A673 (cell line): ENCODE data around the gene MOCS3.

Experiments
- CTCF ChIP-seq: fragments of 300-800, 200-600 bp; sonication (generic); conservative IDR thresholded peaks from 2 replicates; pipeline ENCODE4 v1.5.1; 2017; ENCODE audit warnings: low read depth, mild to moderate bottlenecking, antibody characterized with exemption, low read length, moderate library complexity, mixed read lengths
- EZH2 ChIP-seq: fragments of 200-600 bp; sonication (generic); IDR thresholded peaks from 2 replicates; pipeline ENCODE4 v1.6.1; 2017; ENCODE audit warnings: borderline replicate concordance, low read depth, mild to moderate bottlenecking, mixed read lengths, antibody characterized with exemption, low read length; ENCODE audit not compliant: poor library complexity, severe bottlenecking

DNA sequence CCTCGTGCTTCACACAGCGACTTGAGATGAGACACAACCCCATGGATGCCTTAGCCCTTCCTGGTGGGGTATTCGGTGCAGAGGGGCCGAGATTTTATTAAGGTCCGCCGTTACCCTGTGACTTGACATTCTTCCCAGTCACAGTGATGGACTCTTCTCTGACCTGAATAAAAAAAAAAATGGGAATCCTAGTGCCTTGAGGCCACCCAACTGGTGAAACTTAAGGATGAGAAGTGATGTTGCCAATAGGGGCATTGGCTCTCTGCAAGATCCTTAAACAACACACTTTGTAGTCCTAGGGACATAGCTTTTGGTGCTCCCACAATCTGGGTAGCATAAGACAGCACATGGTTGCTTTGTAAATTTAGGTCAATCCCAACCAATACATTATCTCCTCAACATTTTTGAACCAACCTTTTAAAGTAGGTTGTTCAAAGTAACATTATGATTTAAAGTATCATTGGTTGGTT is 26.6 kb upstream of the MOCS3 start:
- no peak for TF ChIP-seq CTCF
- TF ChIP-seq EZH2, result no peak
